Activated T-cell treated with anti-CD3 and anti-CD28 coated beads, Interleukin-2, amount 50 U/mL, for 1 hour (primary cell): Measurements from ENCODE around the gene MYLK2.

Experiments
- DNase-seq: peaks from one replicate; pipeline ENCODE4 v3.0.0-alpha.2; 2020

The MYLK2 gene

GRCh38 chr20:31879143-31879987 is 60.2 kb downstream of the MYLK2 start:
- peak; percentile 73 for DNase-seq

GRCh38 chr20:31881945-31882344 is 62.8 kb downstream of the MYLK2 start:
- DNase-seq: no peak

- DNase-seq: no peak
Measured at GRCh38 chr20:31883829-31884228, 64.7 kb downstream of the MYLK2 start.
